ENCODE data around the gene ARHGAP22.

The ARHGAP22 gene

DNA sequence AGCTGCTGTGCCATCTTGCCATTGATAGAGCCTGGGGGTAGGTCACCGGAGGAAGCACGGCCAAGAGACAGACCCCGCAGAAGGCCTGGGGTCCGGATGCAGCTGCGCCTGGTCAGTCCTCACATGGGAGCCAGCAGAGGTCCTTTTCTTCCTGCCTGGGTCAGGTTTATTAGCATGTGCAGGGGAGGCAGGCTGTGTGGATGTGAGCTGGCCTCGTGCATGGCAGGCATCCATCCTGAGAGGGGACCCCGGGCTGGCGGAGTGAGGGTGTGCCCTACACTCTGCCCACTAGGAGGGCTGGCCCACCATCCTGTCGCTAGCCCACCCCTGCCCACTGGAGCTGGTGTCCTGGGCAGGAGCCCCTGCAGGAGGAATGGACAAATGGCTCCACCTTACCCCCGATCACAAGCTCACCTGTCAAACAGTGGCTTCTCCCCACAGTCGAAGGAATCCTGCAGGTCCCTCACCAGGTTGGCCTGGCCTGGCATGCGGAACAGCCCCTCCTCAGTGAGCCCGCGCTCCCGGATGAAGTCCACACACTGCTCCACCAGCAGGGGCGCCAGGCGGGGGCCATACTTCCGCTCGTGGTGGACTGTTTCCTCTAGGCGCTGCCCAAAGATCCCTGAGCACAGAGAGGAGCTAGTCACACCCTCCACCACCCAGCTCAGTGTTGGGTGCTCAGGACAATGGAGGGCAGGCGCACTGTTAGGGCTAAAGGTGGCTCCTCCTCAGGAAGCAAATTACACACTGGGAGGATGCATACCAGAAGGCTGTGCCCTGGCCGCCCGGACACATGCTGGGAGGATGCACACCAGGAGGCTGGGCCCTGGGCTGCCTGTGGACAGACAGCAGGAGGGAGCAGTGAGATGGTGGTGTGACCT is 145.4 kb downstream of the ARHGAP22 start:
- no peak for DNase-seq

DNA sequence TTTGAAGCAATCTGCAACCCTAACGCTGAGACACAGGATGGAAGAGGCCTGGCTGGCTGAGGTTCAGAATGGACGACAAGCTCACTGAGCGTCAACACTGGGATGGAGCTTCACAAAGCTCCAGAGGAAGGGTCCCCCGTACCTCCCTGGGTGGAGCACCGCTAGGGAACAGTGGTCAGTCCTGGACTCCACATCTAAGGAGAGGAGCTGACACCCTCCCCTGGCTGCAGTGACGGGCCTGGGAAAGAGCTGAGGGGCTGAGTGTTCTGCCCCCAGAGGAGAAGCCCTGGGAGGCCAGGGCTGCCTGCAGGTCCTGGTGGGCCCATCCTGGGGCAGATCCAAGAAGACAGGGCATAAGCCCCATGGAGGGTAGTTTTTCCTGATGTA is 146.2 kb downstream of the ARHGAP22 start:
- no peak for DNase-seq

DNA sequence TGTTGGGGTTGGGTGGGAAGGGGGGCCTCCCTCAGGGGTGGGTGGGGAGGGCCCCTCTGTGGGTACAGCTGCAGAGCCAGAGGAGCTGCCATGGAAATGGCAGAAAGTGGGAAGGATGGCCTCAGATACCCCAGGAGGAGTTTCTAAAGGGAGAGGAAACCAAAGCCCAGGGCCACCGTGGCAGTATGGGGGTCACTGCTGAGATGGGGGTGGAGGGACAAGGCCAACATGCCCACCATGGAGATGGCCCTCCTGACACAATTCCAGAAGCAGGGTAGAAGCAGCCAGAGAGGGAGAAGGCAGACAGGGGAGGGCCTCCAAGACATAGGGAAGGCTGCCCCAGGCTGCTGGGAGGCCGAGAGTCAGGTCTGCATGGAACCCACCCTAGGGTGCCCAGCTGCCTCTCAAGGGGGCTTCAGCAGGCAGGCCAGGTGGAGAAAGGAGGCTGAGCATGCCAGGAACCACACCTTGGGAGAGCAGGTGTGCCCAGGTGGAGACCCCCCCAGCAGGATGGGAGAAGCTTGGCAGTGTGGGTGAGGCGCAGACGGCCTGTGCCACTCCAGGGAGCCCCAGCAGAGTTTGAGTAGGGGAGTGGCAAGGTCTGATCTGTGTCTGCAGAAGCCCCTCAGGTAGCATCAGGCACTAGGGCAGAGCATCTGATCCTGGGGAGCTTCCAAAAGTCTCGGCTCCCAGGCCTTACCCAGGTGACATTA is 146.8 kb downstream of the ARHGAP22 start:
- no peak for DNase-seq

DNA sequence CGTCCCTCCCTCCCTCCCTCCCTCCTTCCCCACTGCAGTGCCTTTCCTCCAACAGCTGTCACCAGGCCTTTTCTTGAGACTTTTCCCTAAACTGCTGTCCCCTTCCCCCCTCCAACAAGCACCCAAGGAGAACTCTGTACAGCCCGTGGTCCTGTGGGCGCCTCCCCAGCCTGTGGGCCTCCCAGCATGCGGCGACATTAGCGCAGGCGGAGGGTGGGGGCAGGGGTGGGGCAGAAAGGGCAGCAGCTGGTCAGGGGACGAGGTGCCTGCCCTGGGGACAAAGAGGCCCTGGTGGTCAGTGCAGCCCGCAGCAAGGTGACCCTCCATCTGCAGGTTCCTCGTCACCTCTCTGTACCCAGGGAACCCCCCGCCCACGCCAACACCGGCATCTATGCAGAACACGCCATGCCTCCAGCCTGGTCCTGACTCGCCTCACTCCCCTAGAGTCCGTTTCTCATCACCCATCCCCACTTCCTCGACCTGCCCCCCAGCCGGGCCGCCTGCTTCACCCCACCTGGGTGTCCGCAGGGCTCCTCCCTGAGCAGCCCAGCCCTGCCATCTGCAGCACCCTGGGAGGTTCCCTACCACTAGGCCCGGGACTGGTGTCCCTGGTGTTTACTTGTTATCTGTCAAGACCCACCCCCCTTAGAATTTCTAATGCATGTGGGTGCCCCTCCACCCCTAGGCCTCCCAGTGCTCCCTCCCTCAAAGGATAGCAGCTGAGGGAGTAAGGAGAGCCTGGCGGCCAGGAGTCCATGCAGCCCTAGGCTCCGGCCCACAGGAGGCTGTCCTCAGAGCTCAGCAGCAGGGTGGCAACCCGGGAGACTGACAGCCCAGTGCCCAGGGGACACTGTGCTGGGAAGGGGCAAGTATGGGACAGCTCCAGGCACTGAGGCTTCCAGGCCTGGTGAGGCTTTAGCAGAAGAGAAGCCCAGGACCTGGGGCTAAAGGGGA is 147.8 kb downstream of the ARHGAP22 start:
- no peak for DNase-seq

DNA sequence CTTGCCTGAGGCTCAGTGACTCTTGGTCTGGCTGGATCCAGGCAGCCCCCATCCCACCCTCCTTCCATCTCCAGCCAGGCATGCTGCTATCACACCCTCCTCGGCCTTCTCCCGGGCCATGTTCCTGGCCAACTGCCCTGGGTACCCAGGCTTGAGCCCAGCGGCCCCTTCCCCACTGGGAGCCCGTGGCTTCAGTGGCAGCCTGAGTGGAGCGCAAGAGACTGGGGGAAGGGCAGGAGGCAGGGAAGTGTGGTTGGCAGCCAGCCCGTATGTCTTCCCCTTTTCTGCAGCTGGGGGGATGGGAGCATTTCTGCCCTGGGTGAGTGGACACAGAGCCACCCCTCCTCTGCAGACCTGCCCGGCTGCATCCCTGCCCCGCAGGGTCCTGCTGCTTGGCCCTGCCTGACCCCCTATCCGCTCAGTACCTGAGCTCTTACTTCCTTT is 148.5 kb downstream of the ARHGAP22 start:
- no peak for DNase-seq

DNA sequence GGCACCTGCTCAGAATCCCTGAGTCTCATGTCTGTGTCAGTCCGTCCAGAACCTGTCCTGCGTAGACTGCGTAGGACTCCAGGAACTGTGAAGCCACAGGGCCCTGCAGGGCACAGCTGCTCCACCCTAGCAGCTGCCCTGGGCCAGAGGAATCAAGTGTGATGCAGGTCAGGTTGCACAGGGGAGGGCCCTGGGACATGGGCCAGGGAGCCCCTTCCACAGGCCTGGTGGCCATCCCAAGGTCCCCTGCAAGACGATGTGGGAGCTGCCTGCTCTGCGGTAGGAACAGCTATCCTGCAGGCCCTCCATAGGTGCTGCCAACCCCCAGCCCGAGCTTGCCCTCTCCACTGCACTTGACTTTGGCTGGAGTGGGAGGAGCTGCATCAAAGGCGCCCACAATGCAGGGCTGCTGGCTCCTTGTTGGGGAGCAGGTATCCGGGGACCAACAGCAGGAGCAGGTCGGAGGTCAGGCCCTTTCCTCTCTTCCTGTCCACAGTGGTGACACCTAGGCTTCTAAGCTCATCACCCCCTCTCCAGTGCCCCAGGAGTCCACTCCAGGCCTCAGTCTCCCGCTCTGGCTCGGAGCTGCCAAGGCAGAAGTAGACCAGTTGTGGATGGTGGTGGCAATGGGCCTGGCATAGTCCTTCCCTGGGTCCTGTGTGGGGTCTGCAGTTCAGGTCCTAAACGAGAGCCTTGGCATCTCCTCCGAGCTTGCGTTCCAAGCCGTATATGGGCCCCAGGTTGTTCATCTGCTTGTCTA is 149.3 kb downstream of the ARHGAP22 start:
- no peak for DNase-seq

DNA sequence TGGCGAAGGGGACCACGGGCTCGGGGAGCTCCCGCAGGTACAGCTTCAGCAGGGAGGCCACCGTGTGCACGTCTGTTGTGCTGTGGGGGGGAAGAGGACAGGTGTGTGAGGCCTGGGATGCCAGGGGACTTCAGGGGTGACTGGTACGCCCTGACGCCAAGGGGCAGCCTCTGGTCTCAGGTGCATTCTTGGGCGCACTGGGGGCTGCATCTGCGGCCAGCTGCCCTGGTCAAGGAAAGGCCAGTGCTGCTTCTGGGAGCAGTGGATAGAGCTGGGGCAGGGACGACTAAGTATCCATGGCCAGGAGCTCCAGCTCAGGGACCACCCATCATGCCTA is 149.8 kb downstream of the ARHGAP22 start:
- DNase-seq, result no peak

DNA sequence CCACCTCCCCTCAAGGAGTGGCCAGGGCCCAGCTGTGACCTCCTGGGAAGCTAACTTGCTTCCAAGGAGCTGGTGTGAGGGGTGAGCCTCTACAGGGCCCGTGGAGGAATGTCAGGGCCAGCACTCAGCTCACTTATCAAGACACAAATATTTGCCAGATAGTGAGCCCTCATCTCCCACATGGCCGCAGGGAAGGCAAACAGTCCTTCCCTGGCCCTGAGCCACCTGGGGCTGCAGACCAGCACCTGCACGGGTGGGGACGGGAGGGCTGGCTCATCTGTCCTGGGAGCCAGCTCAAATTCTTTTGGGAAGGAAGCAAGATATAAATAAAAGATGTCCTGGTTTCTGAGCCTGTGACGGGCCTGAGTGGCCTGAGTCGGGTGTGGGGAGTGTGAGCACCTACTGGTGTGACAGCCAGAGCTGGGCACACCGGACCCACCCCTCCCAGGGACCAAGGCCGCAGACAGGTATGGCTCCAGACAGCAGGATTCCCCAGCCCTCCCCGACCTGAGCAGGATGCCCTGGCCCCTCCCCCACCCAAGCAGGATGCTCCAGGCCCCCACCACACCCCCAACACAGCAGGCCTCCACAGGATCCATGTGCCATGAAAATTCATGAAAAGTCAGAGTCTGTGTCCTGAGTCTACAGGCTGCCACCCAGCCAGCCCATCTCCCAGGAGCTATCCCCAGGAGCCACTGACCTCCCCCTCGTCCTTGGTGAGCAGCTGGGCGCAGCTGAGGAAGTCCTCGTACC is 150.4 kb downstream of the ARHGAP22 start:
- DNase-seq, result no peak

DNA sequence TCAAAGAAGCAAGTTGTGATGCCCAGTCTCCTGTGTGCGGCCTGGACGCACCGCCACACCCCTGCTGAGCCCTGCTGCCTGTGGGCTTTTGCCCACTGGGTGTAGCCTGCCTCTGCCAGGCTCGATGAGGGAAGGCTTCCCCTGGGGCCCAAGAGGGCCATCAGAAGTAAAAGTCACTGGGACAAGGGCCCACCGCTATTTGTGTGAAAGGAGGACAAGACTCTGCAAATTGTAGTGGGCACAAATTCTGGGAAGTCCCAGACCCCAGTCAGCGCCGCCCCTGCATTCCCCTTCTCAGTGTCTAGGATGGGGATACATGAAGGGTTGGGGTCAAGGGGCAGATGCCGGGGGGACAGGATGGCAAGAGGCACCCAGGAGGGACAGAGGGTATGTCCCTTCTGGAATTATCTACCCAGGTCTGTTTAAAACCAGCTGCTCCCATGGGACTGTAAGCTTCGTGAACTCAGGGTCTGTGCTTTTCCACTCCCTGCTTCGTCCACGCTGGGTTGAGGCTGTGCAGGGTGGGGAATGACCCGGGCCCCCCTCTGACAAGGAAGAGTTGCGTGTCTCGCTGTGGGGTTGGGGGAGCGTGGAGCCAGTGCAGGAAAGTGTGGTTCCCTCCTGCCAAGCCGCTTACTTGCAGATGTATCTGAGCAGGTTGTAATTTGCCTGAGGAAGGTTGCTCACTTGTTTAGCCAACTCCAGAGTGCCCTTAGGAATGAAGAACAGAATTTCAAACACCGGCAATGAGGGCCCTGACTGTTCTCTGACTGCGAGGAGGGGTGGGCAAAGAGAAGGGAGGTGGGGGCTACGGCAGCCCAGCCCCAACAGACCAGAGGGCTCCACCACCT is 151.2 kb downstream of the ARHGAP22 start:
- no peak for DNase-seq

DNA sequence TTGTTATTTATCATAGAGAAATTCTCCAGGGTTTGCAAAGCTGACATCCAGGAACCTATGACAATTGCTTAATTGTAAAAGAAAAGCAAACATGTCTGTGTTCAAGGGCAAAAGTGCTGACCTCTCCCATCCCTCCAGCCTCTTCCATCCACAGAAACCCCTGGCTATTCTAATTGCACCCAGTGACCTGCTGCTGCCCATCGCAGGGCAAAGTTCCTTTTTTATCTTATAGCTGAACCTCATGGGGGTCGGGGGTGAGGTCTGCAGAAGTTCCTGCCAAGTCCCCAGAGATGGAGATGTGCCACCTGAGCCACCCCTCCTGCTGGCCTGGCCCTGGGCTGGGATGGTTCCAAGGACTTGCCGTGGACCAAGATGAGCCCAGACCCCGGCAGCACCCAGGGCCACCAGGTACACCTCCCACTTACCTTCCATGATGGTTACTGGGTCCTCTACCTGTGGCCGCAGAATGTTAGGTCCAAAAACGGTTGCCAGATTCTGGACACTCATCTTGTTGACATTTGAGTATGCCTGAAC is 151.9 kb downstream of the ARHGAP22 start:
- no peak for DNase-seq

DNA sequence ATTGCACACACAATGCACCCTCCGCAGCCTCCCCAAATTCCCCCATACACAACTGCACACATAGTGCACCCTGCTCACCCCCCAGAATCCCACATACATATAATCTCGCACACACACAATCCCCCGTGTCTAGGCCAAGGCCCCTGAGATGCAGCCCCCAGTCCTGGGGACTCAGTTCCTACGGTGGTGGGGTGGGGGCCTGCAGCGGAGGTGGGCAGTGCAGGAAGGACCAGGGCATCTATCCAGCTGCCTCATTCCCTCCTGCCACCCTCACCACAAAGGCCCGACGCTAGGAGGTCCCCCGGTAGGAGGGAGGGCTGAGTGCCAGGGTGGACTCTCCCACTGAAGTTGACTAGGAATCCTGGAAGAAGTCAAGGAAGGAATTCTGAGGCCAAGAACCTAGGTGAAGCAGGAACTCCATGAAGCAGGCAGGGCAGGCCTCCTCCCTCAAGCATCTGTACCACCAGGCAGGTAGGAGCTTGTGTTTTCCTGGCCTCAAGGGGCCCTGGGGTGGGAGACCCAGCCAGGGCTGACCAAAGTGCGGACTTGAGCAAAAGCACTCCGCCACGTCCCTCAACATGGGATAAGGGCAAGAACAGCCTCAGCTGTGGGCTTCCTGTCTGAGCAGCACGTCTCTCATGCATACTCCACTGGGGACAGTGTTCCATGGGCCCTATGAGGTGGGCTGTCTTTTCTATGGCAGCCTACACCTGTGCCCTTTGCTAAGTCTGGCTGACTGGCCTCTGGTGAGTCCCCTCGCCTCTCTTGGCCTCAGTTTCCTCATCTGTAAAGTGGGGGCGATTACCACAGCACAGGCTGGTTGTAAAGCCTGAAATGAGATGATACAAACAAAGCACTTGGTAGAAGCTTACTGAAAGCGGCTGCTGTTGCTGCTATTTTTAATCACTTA is 152.6 kb downstream of the ARHGAP22 start:
- no peak for DNase-seq

DNA sequence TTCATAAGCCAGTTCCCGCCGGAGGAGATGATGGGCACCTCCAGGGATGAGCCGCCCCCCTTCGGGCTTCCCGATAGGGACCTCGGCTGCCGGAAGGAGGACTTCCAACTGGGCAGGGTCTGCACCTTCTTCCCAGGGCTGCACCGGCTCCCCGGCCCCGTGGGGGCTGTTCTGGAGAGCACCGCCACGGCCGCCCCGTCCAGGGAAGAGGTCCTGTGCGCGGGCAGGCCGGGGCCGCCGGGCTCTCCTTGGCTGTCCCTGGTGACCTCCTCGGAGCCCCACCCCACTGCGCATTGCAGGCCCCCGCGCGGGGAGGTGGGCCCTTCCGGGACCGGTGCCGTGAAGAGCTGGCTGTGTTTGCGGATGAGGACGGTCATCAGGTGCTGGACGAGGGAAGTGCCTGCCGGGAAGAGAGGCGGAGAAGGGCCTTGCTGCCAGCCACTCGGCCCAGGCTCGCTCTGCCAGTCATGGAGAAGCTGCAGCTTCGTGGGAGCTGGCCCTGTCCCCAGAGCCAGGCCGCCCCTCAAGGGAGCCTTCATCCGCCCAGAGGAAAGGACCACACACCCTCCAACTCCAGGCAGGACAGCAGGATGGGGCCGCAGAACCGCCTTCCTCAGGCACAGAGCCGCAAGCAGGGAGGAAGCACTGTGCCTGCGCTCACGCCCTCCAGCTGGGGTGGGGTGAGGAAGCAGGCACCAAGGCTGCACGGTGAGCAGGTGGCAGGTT is 154.0 kb downstream of the ARHGAP22 start:
- DNase-seq, result no peak

DNA sequence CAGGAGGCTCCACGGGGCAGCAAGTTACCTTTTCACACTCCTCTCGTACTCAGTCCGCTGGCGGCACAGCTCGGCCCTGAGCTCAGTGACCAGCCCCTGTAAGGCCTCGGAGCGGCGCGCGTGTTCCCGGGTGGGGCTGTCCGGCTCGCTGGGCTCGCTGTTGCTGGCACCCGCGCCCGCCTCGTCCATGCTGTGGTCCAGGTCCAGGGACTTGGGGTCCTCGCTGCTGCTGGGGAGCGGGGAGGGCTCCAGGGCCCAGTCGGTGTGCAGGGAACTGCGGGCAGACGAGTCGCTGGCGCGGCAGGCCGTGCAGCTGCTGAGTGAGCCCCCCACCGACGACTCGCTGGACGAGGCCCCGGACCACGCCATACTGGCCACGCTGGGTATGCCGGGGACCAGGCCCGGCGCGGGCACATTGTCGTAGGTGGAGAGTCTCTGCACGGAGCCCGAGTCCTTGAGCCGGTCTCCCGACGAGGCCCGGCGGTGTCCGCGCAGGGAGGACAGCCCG is 154.6 kb downstream of the ARHGAP22 start:
- DNase-seq, result no peak

DNA sequence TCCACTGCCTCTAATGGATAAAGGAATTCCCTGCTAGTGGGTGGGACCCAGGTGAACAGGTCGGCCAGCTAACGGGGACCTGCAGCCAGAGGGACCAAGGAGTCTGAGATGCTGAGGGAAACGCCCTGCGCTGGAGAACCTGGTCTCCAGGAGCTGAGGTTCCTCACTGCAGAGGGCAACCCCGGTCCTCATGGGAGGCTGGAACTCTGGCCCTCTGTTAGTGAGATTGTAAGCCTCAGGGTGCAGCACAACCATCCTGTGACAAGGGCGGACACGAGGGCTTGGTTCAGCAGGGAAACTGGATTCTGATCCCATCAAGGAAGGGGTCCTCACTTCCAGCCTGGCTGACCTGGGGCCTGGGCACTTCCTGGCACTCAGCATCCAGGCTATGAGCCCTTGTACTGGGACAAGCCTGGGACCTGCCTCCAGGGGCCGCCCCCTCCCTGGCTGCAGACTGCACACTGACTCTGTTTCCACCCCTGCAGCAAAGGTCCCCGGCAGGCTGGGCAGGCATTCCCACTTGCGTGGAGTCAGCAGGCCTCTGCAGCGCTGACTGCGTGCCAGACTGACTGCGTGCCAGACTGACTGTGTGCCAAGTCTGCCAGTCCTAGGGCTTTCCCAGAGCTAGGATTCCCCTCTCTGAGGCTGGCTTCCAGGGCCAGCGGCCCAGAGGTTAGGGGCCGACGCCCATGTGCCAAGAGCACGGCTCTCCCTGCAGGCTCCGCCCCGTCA is 155.2 kb downstream of the ARHGAP22 start:
- DNase-seq, result no peak

DNA sequence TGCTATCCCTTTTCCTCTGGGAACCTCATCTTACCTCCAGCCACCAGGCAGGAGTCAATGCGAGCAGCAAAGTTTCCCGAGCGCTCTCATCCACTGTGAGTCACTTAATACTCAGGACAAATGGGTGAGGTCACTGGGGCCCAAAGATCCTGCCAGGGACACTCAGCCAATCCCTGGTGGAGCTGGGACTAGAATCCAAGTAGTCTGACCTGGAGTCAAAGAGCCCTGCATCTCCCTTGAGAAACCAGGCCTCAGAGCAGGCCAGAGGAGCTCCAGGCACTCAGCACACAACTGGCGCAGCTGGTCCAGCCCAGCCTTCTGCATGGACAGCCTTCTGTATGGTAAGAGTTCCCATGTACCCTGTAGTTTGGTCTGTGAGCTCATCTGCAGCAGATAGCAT is 156.1 kb downstream of the ARHGAP22 start:
- DNase-seq, result no peak

DNA sequence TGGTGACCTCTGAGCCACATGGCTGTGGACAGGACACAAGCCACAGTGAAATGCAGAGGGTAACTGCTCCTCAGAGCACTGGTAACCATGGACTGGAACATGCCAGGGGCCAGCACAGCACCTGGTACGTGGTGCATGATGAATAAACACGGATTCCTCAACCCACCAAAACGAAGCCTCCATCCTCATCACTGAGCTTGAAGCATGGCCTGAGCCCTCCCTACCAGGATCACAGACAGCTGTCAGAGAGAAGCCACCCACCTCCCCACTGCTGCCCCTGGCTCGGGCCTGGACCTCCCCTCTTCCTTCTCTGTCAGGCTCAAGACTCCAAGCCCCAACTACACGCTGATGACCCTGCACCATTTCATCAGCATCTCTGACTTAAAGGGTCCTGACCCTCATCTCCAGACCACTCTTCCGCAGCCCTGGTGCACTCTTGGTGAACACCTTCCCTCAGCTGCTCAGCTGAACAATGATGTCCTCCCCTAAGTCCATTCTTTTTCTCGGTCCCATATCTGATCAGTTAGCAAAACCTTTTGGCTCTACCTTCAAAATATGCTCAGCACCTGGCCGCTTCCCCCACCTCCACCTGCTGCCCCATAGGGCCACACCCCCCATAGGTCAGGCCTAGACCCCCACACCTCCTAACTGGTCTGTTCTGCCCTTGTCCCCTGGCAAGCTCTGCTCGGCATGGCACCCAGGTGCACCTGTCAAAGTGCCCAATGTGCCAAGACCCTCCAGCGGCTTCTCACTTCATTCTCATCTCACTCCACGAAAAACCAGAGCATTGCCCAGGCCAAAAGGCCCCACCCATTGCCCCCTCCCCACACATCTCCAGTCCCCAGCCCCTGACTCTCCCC is 157.3 kb downstream of the ARHGAP22 start:
- DNase-seq, result no peak

DNA sequence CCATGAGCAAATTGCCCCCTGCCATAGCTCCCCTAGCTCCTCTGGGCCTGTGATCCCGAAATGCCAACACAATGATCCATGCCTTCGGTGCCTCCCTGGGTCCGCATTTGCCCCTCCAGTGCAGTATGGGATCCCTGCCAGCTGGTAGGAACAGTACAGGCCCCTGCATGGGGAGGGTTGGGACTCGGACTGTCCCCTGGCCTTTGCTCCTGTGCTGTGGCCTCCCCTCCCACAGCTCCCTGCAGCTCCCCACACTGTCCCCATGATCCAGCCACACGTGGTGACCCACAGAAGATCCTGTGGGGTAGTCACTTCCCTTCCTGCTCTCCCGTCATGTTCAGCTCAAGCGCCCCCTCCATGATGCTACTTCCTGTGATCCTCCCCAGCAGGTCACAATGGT is 158.1 kb downstream of the ARHGAP22 start:
- DNase-seq, result no peak
